HG03432 (cell line): ENCODE data around the gene SLC6A9.

ENCODE experiments used
- ATAC-seq: cut with Tn5 transposase; IDR thresholded peaks from one replicate; pipeline ENCODE4 v1.9.1; 2021; ENCODE audit warnings: mild to moderate bottlenecking, moderate library complexity; ENCODE audit not compliant: unreplicated experiment

The SLC6A9 gene

GRCh38 chr1:43951021-43951985, 80.0 kb downstream of the SLC6A9 start:
- no peak for ATAC-seq

DNA sequence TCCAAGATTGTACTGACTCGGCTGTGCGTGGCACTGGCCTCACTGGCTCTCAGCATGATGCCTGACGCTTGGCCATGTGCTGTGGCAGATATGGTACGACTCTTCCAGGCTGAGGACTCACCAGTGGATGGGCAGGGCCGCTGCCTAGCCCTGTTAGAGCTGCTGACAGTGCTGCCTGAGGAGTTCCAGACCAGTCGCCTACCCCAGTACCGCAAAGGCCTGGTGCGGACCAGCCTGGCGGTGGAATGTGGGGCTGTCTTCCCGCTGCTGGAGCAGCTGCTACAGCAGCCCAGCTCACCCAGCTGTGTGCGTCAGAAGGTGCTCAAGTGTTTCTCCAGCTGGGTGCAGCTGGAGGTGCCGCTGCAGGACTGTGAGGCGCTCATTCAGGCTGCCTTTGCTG, 81.6 kb downstream of the SLC6A9 start:
- no peak for ATAC-seq

DNA sequence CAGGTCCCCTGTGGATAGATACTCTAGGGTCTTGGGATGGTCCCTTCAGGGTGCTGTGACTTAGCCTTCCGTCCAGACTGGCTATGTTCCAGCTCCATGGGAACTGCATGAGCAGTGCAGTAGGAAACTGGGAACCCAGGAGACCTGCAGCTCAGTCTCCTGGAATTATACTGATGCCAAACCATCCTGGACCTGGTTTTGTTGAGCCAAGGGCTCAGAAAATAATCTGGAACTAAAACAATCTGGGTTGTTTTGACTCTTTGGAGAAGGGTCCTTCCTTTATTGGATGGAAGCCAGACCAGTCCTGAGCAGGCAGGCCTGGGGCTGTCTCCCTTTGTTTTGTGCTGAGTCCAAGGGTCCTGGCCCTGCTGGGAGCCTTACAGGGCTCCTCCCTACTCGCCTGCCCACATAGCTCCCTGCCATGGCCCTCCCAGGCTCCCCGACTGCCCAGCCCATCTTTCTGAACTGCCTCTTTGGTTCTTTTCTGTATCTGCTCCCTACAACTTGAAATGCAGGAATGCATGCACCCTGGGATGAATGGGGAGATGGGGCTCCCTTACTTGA, 83.3 kb downstream of the SLC6A9 start:
- ATAC-seq, result no peak

GRCh38 chr1:43947061-43947873, 84.0 kb downstream of the SLC6A9 start:
- no peak for ATAC-seq
